A549 (cell line): ENCODE results near the gene CUL2.

Source experiments
- CTCF ChIP-seq: fragments of >200 bp; sonication (Bioruptor Twin); formaldehyde crosslinking; IDR thresholded peaks from 3 replicates; pipeline ENCODE4 v1.5.1; 2016
- FOSL2 ChIP-seq, 2 experiments: fragments of 450-650 bp in 1 of 2; fragments of >200 bp in 1 of 2; sonication (Bioruptor Twin) in 1 of 2; formaldehyde crosslinking; IDR thresholded peaks; 2 replicates each; pipeline versions ENCODE4 v1.5.0 to v1.6.1; 2016 to 2020; ENCODE audit warnings: mild to moderate bottlenecking in 1 of 2, moderate library complexity in 1 of 2
- HDAC2 ChIP-seq: fragments of 200-600 bp; sonication (generic); IDR thresholded peaks from 2 replicates; pipeline ENCODE4 v1.6.1; 2016
- JUNB ChIP-seq: fragments of >200 bp; sonication (Bioruptor Twin); formaldehyde crosslinking; IDR thresholded peaks from 2 replicates; pipeline ENCODE4 v1.6.1; 2016
- KDM1A ChIP-seq: fragments of 200-600 bp; sonication (generic); IDR thresholded peaks from 2 replicates; pipeline ENCODE4 v1.6.1; 2016; ENCODE audit warnings: low read depth, mild to moderate bottlenecking
- PBX3 ChIP-seq: IDR thresholded peaks from 2 replicates; pipeline ENCODE4 v1.6.1; 2012
- POLR2A ChIP-seq: IDR thresholded peaks from 2 replicates; pipeline ENCODE4 v1.6.1; 2012; ENCODE audit warnings: mild to moderate bottlenecking, low read length
- REST ChIP-seq: fragments of 200-600 bp; sonication (generic); IDR thresholded peaks from 2 replicates; pipeline ENCODE4 v1.6.1; 2016; ENCODE audit warnings: antibody characterized with exemption, mild to moderate bottlenecking, moderate library complexity
- RFX5 ChIP-seq: fragments of 450-650 bp; IDR thresholded peaks from 2 replicates; pipeline ENCODE4 v1.7.1; 2014; ENCODE audit warnings: antibody characterized with exemption, mild to moderate bottlenecking, moderate library complexity
- ZSCAN20 ChIP-seq: fragments of 250-450 bp; sonication (Bioruptor Pico); IDR thresholded peaks from 2 replicates; pipeline ENCODE4 v1.8.0; 2022; ENCODE audit warnings: mild to moderate bottlenecking, moderate library complexity
- TF ChIP-seq, protein P1 (sequence below): IDR thresholded peaks from 2 replicates; pipeline ENCODE4 v1.6.1; 2012

DNA sequence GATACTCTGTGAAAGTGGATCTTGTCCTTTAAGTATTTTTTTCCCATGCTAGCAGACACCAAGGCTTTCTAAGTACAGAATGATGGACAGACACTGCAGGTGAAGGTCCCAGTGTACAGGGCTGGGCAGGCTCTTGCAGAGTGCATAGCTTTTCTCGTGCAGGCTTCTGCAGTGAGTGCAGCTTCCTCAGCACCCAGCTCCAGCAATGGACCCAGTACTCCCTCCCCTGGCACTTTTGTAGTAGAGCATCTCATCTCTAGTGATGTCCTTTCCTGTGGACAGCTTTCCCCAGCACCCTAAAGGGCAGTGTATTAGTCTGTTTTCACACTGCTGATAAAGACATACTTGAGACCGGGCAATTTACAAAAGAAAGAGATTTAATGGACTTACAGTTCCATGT lies 104.3 kb downstream of the CUL2 start:
- TF ChIP-seq CTCF (no peak), ZSCAN20 (CRISPR knock-in tag) (no peak), POLR2A (no peak), PBX3 (no peak), RFX5 (no peak), JUNB (no peak), HDAC2 (no peak), FOSL2 (IDR thresholded peaks at IDR 0.05) (no peak), FOSL2 (CRISPR knock-in tag; IDR thresholded peaks at IDR 0.05) (no peak), REST (no peak), KDM1A (no peak)
- TF ChIP-seq, protein P1, sequence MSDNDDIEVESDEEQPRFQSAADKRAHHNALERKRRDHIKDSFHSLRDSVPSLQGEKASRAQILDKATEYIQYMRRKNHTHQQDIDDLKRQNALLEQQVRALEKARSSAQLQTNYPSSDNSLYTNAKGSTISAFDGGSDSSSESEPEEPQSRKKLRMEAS, result no peak
